ENCODE measurements around the gene AFAP1L1.

AFAP1L1 gene

GRCh38 chr5:149240354-149240998 lies 31.2 kb upstream of the AFAP1L1 start:
- H3K9me3 ChIP-seq = no peaks in the 10 kb centered on the region
- no peak for TF ChIP-seq CTCF (IDR thresholded peaks at IDR 0.05)
- no peak for DNase-seq
- H3K4me3 ChIP-seq = no peak overlapping the region
- intact Hi-C loops (cut with DNase I; ENCODE audit: low total_unique reads) = no loop called here
- no peaks in the 10 kb centered on the region for H3K4me1 ChIP-seq
- no peak overlapping the region for H3K27ac ChIP-seq
- peaks cover 3 to 16% (median 11%) of the 10 kb centered on the region in 3 donors for H3K36me3 ChIP-seq
- no peaks in the 10 kb centered on the region for H3K27me3 ChIP-seq

GRCh38 chr5:149242339-149242738 lies 29.3 kb upstream of the AFAP1L1 start:
- peaks cover 5 to 24% (median 16%) of the 10 kb centered on the region in 3 donors for H3K36me3 ChIP-seq

GRCh38 chr5:149246906-149247305 lies 24.8 kb upstream of the AFAP1L1 start:
- TF ChIP-seq CTCF (IDR thresholded peaks at IDR 0.05) = no peak
- Histone ChIP-seq H3K36me3 (peaks cover 5 to 44% (median 31%) of the 10 kb centered on the region in 3 donors), H3K4me1 (no peaks in the 10 kb centered on the region), H3K27ac (no peak overlapping the region), H3K27me3 (no peaks in the 10 kb centered on the region), H3K4me3 (no peak overlapping the region), H3K9me3 (peaks cover 0 to 4% (median 0%) of the 10 kb centered on the region in 3 donors)
- intact Hi-C loops (cut with DNase I; ENCODE audit: low total_unique reads) = no loop called here
- no peak for DNase-seq

More at GRCh38 chr5:149242339-149242738, 29.3 kb upstream of the AFAP1L1 start:
- DNase-seq = no peak
- intact Hi-C loops (cut with DNase I; ENCODE audit: low total_unique reads) = no loop called here
- no peak overlapping the region for H3K27ac ChIP-seq
- H3K4me3 ChIP-seq = no peak overlapping the region
- no peaks in the 10 kb centered on the region for H3K27me3 ChIP-seq
- no peak for TF ChIP-seq CTCF (IDR thresholded peaks at IDR 0.05)
- no peaks in the 10 kb centered on the region for H3K4me1 ChIP-seq
- H3K9me3 ChIP-seq = peaks cover 0 to 4% (median 0%) of the 10 kb centered on the region in 3 donors

GRCh38 chr5:149247726-149248125 lies 23.9 kb upstream of the AFAP1L1 start:
- Histone ChIP-seq H3K4me3 (no peak overlapping the region), H3K9me3 (peaks cover 0 to 4% (median 0%) of the 10 kb centered on the region in 3 donors), H3K36me3 (peaks cover 5 to 49% (median 36%) of the 10 kb centered on the region in 3 donors), H3K27me3 (no peaks in the 10 kb centered on the region), H3K4me1 (no peaks in the 10 kb centered on the region), H3K27ac (no peak overlapping the region)
- intact Hi-C loops (cut with DNase I; ENCODE audit: low total_unique reads) = no loop called here
- no peak for DNase-seq
- TF ChIP-seq CTCF (IDR thresholded peaks at IDR 0.05) = no peak

GRCh38 chr5:149251546-149251945 lies 20.1 kb upstream of the AFAP1L1 start:
- peaks cover 1 to 39% (median 36%) of the 10 kb centered on the region in 3 donors for H3K36me3 ChIP-seq
- no peak overlapping the region for H3K27ac ChIP-seq
- H3K4me3 ChIP-seq = no peak overlapping the region
- intact Hi-C loops (cut with DNase I; ENCODE audit: low total_unique reads) = no loop called here
- H3K4me1 ChIP-seq = no peaks in the 10 kb centered on the region
- no peak for DNase-seq
- no peaks in the 10 kb centered on the region for H3K27me3 ChIP-seq
- no peak for TF ChIP-seq CTCF (IDR thresholded peaks at IDR 0.05)
- H3K9me3 ChIP-seq = peaks cover 0 to 3% (median 0%) of the 10 kb centered on the region in 3 donors

Measured in tibial artery (tissue), 4 donors.